Endodermal cell (in vitro differentiated cells): Measurements from ENCODE around the gene CDK1. TPM values are rescaled to one million over a fixed set of nuclear protein-coding genes. Genes with fewer than 3 reads are reported as not detected.
"Not testable (repeated sequence)": the region's sequence is repeated elsewhere in the genome, so short reads cannot be mapped to it uniquely, and the experiment has no call there.

Source experiments
- DNase-seq: peaks from one replicate; pipeline ENCODE4 v3.0.0-alpha.2; 2017
- H3K27ac ChIP-seq: 2 replicates; pipeline ENCODE4 v1.5.1; 2013; ENCODE audit warnings: mild to moderate bottlenecking, low read depth, low read length, moderate library complexity
- H3K27me3 ChIP-seq: 2 replicates; pipeline ENCODE4 v1.6.1; 2013; ENCODE audit warnings: mild to moderate bottlenecking, low read length, moderate library complexity; ENCODE audit not compliant: insufficient read depth, control insufficient read depth, poor library complexity, severe bottlenecking
- H3K36me3 ChIP-seq: 2 replicates; pipeline ENCODE4 v1.7.0; 2013; ENCODE audit warnings: mild to moderate bottlenecking, low read length, moderate library complexity; ENCODE audit not compliant: control insufficient read depth, insufficient read depth
- H3K4me1 ChIP-seq: one replicate; pipeline ENCODE4 v1.7.0; 2013; ENCODE audit warnings: low read length; ENCODE audit not compliant: control insufficient read depth, insufficient read depth
- H3K4me3 ChIP-seq: 2 replicates; pipeline ENCODE4 v1.5.1; 2013; ENCODE audit warnings: mild to moderate bottlenecking, low read length, moderate library complexity
- H3K9ac ChIP-seq: 2 replicates; pipeline ENCODE4 v1.6.1; 2013; ENCODE audit warnings: mild to moderate bottlenecking, low read length, moderate library complexity; ENCODE audit not compliant: poor library complexity, severe bottlenecking; ENCODE audit errors: extremely low read depth
- H3K9me3 ChIP-seq: 2 replicates; pipeline ENCODE4 v1.6.1; 2013; ENCODE audit warnings: mild to moderate bottlenecking, low read length, moderate library complexity; ENCODE audit not compliant: control insufficient read depth
- H3K27ac Mint-ChIP-seq: 2 replicates; pipeline ENCODE4 v1.8.0; 2020; ENCODE audit warnings: mixed read lengths
- H3K27me3 Mint-ChIP-seq: 2 replicates; pipeline ENCODE4 v1.8.0; 2021; ENCODE audit warnings: mild to moderate bottlenecking, mixed read lengths; ENCODE audit not compliant: insufficient read depth
- H3K36me3 Mint-ChIP-seq: 2 replicates; pipeline ENCODE4 v1.8.0; 2020; ENCODE audit warnings: low read depth, mixed read lengths
- H3K4me1 Mint-ChIP-seq: 2 replicates; pipeline ENCODE4 v1.8.0; 2020; ENCODE audit warnings: mixed read lengths
- H3K4me3 Mint-ChIP-seq: 2 replicates; pipeline ENCODE4 v1.8.0; 2020; ENCODE audit warnings: mild to moderate bottlenecking, moderate library complexity, mixed read lengths
- H3K9me3 Mint-ChIP-seq: 2 replicates; pipeline ENCODE4 v1.8.0; 2020; ENCODE audit warnings: mild to moderate bottlenecking, mixed read lengths
- CTCF ChIP-seq: fragments of 200-600 bp; sonication (generic); conservative IDR thresholded peaks from 2 replicates; pipeline ENCODE4 v1.5.0; 2021; ENCODE audit warnings: antibody characterized with exemption, mild to moderate bottlenecking
- WGBS, 2 experiments: methylation state at CpG; one replicate each; pipeline versions ENCODE4 v1.1.5 to v1.1.7; 2013; ENCODE audit warnings: missing lambda C conversion rate in 2 of 2, mixed read lengths in 1 of 2; ENCODE audit not compliant: insufficient coverage in 1 of 2, insufficient read length in 1 of 2; 5-methylcytosine and 5-hydroxymethylcytosine counted together
- total RNA-seq, 2 donors: library from RNA; stranded (reverse); fragmentation: NEBNext Ultra II Directional in 1 of 2; extraction: Animal tissue kit (Norgen Biotek cat#: 25700) in 1 of 2; gene quantifications; 2 replicates in 1 of 2; 3 replicates in 1 of 2; pipeline ENCODE4 v1.2.1, GENCODE V29; 2021

Gene CDK1
- total RNA-seq, 2 donors from 2014 or later: 78.3 to 145 TPM

- Histone ChIP-seq H3K27me3 (no peaks in the 10 kb centered on the region), H3K9me3 (no peaks in the 10 kb centered on the region), H3K27ac (no peak overlapping the region), H3K9ac (no peak overlapping the region), H3K4me1 (no peaks in the 10 kb centered on the region), H3K4me3 (no peak overlapping the region), H3K36me3 (no peaks in the 10 kb centered on the region)
- H3K4me1 Mint-ChIP-seq: no peaks in the 10 kb centered on the region
- no peaks in the 10 kb centered on the region for H3K27me3 Mint-ChIP-seq
- no peak overlapping the region for H3K4me3 Mint-ChIP-seq
- DNase-seq: no peak
- no peaks in the 10 kb centered on the region for H3K9me3 Mint-ChIP-seq
- TF ChIP-seq CTCF: no peak
- no peaks in the 10 kb centered on the region for H3K36me3 Mint-ChIP-seq
- no peak overlapping the region for H3K27ac Mint-ChIP-seq
These were observed 56.1 kb downstream of the CDK1 start for GRCh38 chr10:60834401-60834800.

- Mint-ChIP-seq H3K27ac (no peak overlapping the region), H3K9me3 (no peaks in the 10 kb centered on the region), H3K4me1 (no peaks in the 10 kb centered on the region), H3K27me3 (no peaks in the 10 kb centered on the region), H3K4me3 (no peak overlapping the region), H3K36me3 (no peaks in the 10 kb centered on the region)
- H3K4me3 ChIP-seq: no peak overlapping the region
- 91 to 100% methylated on average over 1 to 2 of the region's 2 CpGs for WGBS, 2 experiments
- no peak for DNase-seq
- H3K27me3 ChIP-seq: no peaks in the 10 kb centered on the region
- H3K27ac ChIP-seq: no peak overlapping the region
- no peaks in the 10 kb centered on the region for H3K9me3 ChIP-seq
- H3K9ac ChIP-seq: no peak overlapping the region
- no peaks in the 10 kb centered on the region for H3K4me1 ChIP-seq
- TF ChIP-seq CTCF: no peak
- H3K36me3 ChIP-seq: no peaks in the 10 kb centered on the region
These were observed 56.8 kb downstream of the CDK1 start for GRCh38 chr10:60835049-60835448.

GRCh38 chr10:60841227-60841626 is 62.9 kb downstream of the CDK1 start:
- H3K4me1 ChIP-seq, H3K27me3 Mint-ChIP-seq, H3K27ac ChIP-seq, H3K9ac ChIP-seq, H3K36me3 ChIP-seq, H3K4me1 Mint-ChIP-seq, DNase-seq, H3K9me3 Mint-ChIP-seq, H3K27me3 ChIP-seq, H3K9me3 ChIP-seq, H3K4me3 ChIP-seq, H3K36me3 Mint-ChIP-seq, H3K27ac Mint-ChIP-seq, H3K4me3 Mint-ChIP-seq: not testable (repeated sequence)
- WGBS, 2 experiments: 80 to 93% methylated on average over 1 to 5 of the region's 10 CpGs

GRCh38 chr10:60842694-60843093 is 64.4 kb downstream of the CDK1 start:
- Histone ChIP-seq H3K27ac (no peak overlapping the region), H3K9me3 (no peaks in the 10 kb centered on the region), H3K4me3 (no peak overlapping the region), H3K36me3 (no peaks in the 10 kb centered on the region), H3K27me3 (no peaks in the 10 kb centered on the region), H3K9ac (no peak overlapping the region), H3K4me1 (no peaks in the 10 kb centered on the region)
- H3K9me3 Mint-ChIP-seq: no peaks in the 10 kb centered on the region
- TF ChIP-seq CTCF: no peak
- H3K4me3 Mint-ChIP-seq: no peak overlapping the region
- H3K27me3 Mint-ChIP-seq: no peaks in the 10 kb centered on the region
- no peak overlapping the region for H3K27ac Mint-ChIP-seq
- no peak for DNase-seq
- no peaks in the 10 kb centered on the region for H3K4me1 Mint-ChIP-seq
- whole genome bisulfite sequencing, 2 experiments: 100% methylated on average over 1 of the region's 1 CpG; no CpG with 5 or more reads in 1 of the 2 experiments
- no peaks in the 10 kb centered on the region for H3K36me3 Mint-ChIP-seq
